ENCODE measurements around the gene STMND1. TPM values are rescaled to one million over a fixed set of nuclear protein-coding genes. Genes with fewer than 3 reads are reported as not detected.
A peak's percentile ranks its signal among the peaks of the same experiment; 100 is the strongest.

STMND1 gene
- total and polyA plus RNA-seq, 10 of the 15 experiments (the other 5 are each of a cell fraction or from before 2014, with no cell fraction given), result 0.15 TPM; not detected in 9

DNA sequence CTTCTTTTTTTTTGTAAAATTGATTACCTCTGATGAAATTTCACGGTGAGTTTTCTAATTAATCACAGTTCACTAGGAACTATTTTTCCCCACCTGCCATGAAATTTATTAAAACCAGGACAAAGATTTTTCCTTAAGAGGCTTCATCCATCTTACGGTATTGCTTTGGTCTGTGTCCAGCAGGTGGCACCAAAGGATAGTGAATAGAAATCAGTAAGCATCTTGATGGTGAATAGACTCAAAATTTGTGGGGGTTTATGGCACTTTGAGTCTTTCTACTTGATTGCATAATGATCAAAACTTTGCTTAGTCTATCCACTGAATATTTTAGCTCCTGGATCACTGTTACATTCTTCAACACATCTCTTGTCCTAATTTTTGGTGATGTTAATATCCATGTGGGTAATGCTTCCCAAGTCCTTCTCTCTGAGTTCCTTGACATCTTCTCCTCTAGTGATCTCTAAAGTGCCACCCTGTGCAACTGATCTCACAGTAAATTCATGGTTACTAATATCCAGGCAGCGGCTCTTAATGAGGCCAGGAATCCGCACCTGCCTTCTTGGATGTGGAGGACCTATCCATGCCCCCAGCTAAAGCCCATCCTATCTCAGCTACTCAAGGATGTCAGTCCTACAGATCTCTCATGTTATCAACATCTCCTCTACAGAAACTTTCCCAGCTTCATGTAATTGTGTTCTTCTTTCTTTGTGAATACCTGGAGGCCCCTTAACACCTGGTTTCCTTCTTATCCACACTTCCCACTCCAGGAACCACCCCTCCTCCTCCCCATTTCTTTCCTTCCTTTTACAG, 54.5 kb downstream of the STMND1 start:
- Histone ChIP-seq H3K4me2 (ENCODE audit: control insufficient read depth, insufficient read depth) (no peak overlapping the region), H3K4me1 (ENCODE audit: control insufficient read depth, insufficient read depth, low read length) (no peaks in the 10 kb centered on the region), H3K36me3 (ENCODE audit: control insufficient read depth in 2 of 2, insufficient read depth in 2 of 2, low read length in 1 of 2) (no peaks in the 10 kb centered on the region), H3K79me2 (ENCODE audit: control insufficient read depth, insufficient read depth, low read length) (no peaks in the 10 kb centered on the region), H4K20me1 (ENCODE audit: control insufficient read depth, insufficient read depth) (no peaks in the 10 kb centered on the region), H2AFZ (ENCODE audit: control insufficient read depth, low read depth, low read length) (no peak overlapping the region), H3K27ac (ENCODE audit: control insufficient read depth, insufficient read depth) (no peak overlapping the region), H3K27me3 (replicated peaks in 1 of 2; ENCODE audit: control insufficient read depth in 2 of 2, insufficient read depth in 2 of 2, low read length in 1 of 2) (no peaks in the 10 kb centered on the region), H3K9ac (ENCODE audit: control insufficient read depth, insufficient read depth, low read length) (no peak overlapping the region), H3K9me3 (replicated peaks; ENCODE audit: control insufficient read depth, insufficient read depth, low read length) (no peaks in the 10 kb centered on the region), H3K4me3 (no peak overlapping the region)
- WGBS (ENCODE audit: insufficient coverage, insufficient replicate concordance, low lambda C conversion rate, missing lambda C conversion rate), result 19% methylated on average over 4 of the region's 4 CpGs
- TF ChIP-seq, protein P1, sequence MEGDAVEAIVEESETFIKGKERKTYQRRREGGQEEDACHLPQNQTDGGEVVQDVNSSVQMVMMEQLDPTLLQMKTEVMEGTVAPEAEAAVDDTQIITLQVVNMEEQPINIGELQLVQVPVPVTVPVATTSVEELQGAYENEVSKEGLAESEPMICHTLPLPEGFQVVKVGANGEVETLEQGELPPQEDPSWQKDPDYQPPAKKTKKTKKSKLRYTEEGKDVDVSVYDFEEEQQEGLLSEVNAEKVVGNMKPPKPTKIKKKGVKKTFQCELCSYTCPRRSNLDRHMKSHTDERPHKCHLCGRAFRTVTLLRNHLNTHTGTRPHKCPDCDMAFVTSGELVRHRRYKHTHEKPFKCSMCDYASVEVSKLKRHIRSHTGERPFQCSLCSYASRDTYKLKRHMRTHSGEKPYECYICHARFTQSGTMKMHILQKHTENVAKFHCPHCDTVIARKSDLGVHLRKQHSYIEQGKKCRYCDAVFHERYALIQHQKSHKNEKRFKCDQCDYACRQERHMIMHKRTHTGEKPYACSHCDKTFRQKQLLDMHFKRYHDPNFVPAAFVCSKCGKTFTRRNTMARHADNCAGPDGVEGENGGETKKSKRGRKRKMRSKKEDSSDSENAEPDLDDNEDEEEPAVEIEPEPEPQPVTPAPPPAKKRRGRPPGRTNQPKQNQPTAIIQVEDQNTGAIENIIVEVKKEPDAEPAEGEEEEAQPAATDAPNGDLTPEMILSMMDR (IDR thresholded peaks at IDR 0.05 in 2 of 3, conservative IDR thresholded peaks at IDR 0.05 in 1 of 3; ENCODE audit: control insufficient read depth in 2 of 3, extremely low read depth in 1 of 3, insufficient read depth in 1 of 3, low read depth in 3 of 3, low read length in 3 of 3), result peak; percentile 61 to 79 (median 66); a peak in 5 of 6 replicates
- TF ChIP-seq CBFB (IDR thresholded peaks at IDR 0.05; ENCODE audit: low read depth) (no peak), YY1 (IDR thresholded peaks at IDR 0.05; ENCODE audit: low read depth, low read length) (peak; percentile 42; the same call in 1 of the 2 replicates), KAT2A (conservative IDR thresholded peaks at IDR 0.05; ENCODE audit: control insufficient read depth, low read depth, low read length) (no peak), TARDBP (IDR thresholded peaks at IDR 0.05; ENCODE audit: borderline replicate concordance) (no peak), POLR2A (IDR thresholded peaks at IDR 0.05; ENCODE audit: low read depth, low read length) (no peak), KDM1A (IDR thresholded peaks at IDR 0.05; ENCODE audit: borderline replicate concordance) (no peak), SMC3 (IDR thresholded peaks at IDR 0.05; ENCODE audit: borderline replicate concordance, low read length) (peak; percentile 90), RAD21 (IDR thresholded peaks at IDR 0.05; ENCODE audit: insufficient read depth, low read depth, low read length) (peak; percentile 94), BRCA1 (IDR thresholded peaks at IDR 0.05; ENCODE audit: low read depth, low read length) (no peak), POU2F2 (IDR thresholded peaks at IDR 0.05; ENCODE audit: borderline replicate concordance, low read depth, low read length) (no peak), TCF12 (IDR thresholded peaks at IDR 0.05; ENCODE audit: low read depth, low read length) (no peak)
- TF ChIP-seq, protein P2, sequence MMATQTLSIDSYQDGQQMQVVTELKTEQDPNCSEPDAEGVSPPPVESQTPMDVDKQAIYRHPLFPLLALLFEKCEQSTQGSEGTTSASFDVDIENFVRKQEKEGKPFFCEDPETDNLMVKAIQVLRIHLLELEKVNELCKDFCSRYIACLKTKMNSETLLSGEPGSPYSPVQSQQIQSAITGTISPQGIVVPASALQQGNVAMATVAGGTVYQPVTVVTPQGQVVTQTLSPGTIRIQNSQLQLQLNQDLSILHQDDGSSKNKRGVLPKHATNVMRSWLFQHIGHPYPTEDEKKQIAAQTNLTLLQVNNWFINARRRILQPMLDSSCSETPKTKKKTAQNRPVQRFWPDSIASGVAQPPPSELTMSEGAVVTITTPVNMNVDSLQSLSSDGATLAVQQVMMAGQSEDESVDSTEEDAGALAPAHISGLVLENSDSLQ (IDR thresholded peaks at IDR 0.05), result no peak
- TF ChIP-seq, protein P3, sequence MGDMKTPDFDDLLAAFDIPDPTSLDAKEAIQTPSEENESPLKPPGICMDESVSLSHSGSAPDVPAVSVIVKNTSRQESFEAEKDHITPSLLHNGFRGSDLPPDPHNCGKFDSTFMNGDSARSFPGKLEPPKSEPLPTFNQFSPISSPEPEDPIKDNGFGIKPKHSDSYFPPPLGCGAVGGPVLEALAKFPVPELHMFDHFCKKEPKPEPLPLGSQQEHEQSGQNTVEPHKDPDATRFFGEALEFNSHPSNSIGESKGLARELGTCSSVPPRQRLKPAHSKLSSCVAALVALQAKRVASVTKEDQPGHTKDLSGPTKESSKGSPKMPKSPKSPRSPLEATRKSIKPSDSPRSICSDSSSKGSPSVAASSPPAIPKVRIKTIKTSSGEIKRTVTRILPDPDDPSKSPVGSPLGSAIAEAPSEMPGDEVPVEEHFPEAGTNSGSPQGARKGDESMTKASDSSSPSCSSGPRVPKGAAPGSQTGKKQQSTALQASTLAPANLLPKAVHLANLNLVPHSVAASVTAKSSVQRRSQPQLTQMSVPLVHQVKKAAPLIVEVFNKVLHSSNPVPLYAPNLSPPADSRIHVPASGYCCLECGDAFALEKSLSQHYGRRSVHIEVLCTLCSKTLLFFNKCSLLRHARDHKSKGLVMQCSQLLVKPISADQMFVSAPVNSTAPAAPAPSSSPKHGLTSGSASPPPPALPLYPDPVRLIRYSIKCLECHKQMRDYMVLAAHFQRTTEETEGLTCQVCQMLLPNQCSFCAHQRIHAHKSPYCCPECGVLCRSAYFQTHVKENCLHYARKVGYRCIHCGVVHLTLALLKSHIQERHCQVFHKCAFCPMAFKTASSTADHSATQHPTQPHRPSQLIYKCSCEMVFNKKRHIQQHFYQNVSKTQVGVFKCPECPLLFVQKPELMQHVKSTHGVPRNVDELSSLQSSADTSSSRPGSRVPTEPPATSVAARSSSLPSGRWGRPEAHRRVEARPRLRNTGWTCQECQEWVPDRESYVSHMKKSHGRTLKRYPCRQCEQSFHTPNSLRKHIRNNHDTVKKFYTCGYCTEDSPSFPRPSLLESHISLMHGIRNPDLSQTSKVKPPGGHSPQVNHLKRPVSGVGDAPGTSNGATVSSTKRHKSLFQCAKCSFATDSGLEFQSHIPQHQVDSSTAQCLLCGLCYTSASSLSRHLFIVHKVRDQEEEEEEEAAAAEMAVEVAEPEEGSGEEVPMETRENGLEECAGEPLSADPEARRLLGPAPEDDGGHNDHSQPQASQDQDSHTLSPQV (IDR thresholded peaks at IDR 0.05), result peak; percentile 56; the same call in 1 of the 2 replicates
- TF ChIP-seq, protein P4, sequence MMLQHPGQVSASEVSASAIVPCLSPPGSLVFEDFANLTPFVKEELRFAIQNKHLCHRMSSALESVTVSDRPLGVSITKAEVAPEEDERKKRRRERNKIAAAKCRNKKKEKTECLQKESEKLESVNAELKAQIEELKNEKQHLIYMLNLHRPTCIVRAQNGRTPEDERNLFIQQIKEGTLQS (IDR thresholded peaks at IDR 0.05; ENCODE audit: borderline replicate concordance, extremely low read depth, low read depth, low read length), result no peak
- FAIRE-seq (peak; percentile 85), DNase-seq (ENCODE audit: low read depth, low spot score) (peak; percentile 20), ATAC-seq (peak; percentile 79)
- SMC1A ChIA-PET (ENCODE audit: uncharacterized antibody, unreplicated experiment), result interaction anchor here (0.8 to 6.5 kb wide), 6 partner anchors 23 to 665 kb away, joined by 3 to 60 read pairs (median 4); no protein-coding TSS in a partner anchor
- POLR2A ChIA-PET, result no interaction called here
- in situ Hi-C loops (cut with MboI) (loop anchor here (5.0 to 25.0 kb wide), 3 partner anchors 426 to 1156 kb away; no protein-coding TSS in a partner anchor), intact Hi-C loops (cut with micrococcal nuclease; ENCODE audit: unreplicated experiment) (loop anchor here (1.0 to 10.0 kb wide), 4 partner anchors 428 to 968 kb away; partner anchors contain the start of gene NHLRC1)
- no TSS peak for BruUV-seq (replicated peaks)
- RAD21 ChIA-PET (ENCODE audit: unreplicated experiment), result interaction anchor here (0.7 to 5.1 kb wide), 2 partner anchors 425 to 428 kb away, joined by 4 to 27 read pairs; no protein-coding TSS in a partner anchor
- CTCF ChIA-PET, result interaction anchor here (1.0 to 4.9 kb wide), 6 partner anchors 9 to 659 kb away, joined by 3 to 70 read pairs (median 6); no protein-coding TSS in a partner anchor

All from GM12878 (cell line).